Measurements from ENCODE around the gene SCIMP.
"Not testable (repeated sequence)": the region's sequence is repeated elsewhere in the genome, so short reads cannot be mapped to it uniquely, and the experiment has no call there.

SCIMP gene

GRCh38 chr17:5164436-5164835 is 70.2 kb downstream of the SCIMP start:
- no peak for DNase-seq (ENCODE audit: low read depth)
- no peak for TF ChIP-seq CTCF (IDR thresholded peaks at IDR 0.05; ENCODE audit: low read depth, low read length, missing control alignments)
- in situ Hi-C loops (cut with HindIII; ENCODE audit: low sequenced_read_pairs): no loop called here
- H3K4me3 ChIP-seq (ENCODE audit: low read depth, low read length): no peak overlapping the region

GRCh38 chr17:5161793-5162192 is 72.9 kb downstream of the SCIMP start:
- H3K4me3 ChIP-seq (ENCODE audit: low read depth, low read length); in situ Hi-C loops (cut with HindIII; ENCODE audit: low sequenced_read_pairs); DNase-seq (ENCODE audit: low read depth): not testable (repeated sequence)

- DNase-seq (ENCODE audit: low read depth); in situ Hi-C loops (cut with HindIII; ENCODE audit: low sequenced_read_pairs); H3K4me3 ChIP-seq (ENCODE audit: low read depth, low read length): not testable (repeated sequence)
Measured at GRCh38 chr17:5160702-5161101, 74.0 kb downstream of the SCIMP start.

All from astrocyte of the cerebellum (primary cell).